Measurements from ENCODE around the gene CHRD.

GRCh38 chr3:184387174-184387714 is 7.4 kb downstream of the CHRD start:
- TF ChIP-seq CTCF (IDR thresholded peaks at IDR 0.05) = no peak
- TF ChIP-seq POLR2A (IDR thresholded peaks at IDR 0.05) = no peak
